A549 (cell line): ENCODE results near the gene BTN2A1.

Experiments
- CEBPB ChIP-seq, 2 experiments: fragments of >200 bp in 1 of 2; sonication (Bioruptor Twin) in 1 of 2; formaldehyde crosslinking in 1 of 2; IDR thresholded peaks; 2 replicates each; pipeline ENCODE4 v1.6.1; 2012 to 2016
- CTCF ChIP-seq: fragments of >200 bp; sonication (Bioruptor Twin); formaldehyde crosslinking; IDR thresholded peaks from 3 replicates; pipeline ENCODE4 v1.5.1; 2016
- E2F6 ChIP-seq: IDR thresholded peaks from 2 replicates; pipeline ENCODE4 v1.6.1; 2012; ENCODE audit warnings: low read depth, borderline replicate concordance
- EP300 ChIP-seq, 2 experiments: fragments of >200 bp; sonication (Bioruptor Twin); formaldehyde crosslinking; IDR thresholded peaks; 2 replicates in 1 of 2; 3 replicates in 1 of 2; pipeline ENCODE4 v1.6.1; 2016 to 2017
- JUNB ChIP-seq: fragments of >200 bp; sonication (Bioruptor Twin); formaldehyde crosslinking; IDR thresholded peaks from 2 replicates; pipeline ENCODE4 v1.6.1; 2016
- MAFK ChIP-seq: fragments of 450-650 bp; IDR thresholded peaks from 2 replicates; pipeline ENCODE4 v1.6.1; 2014; ENCODE audit not compliant: partially characterized antibody
- NR3C1 ChIP-seq: fragments of >200 bp; sonication (Bioruptor Twin); formaldehyde crosslinking; IDR thresholded peaks from 3 replicates; pipeline ENCODE4 v1.6.1; 2017
- PBX3 ChIP-seq: IDR thresholded peaks from 2 replicates; pipeline ENCODE4 v1.6.1; 2012
- SMC3 ChIP-seq: fragments of >200 bp; sonication (Bioruptor Twin); formaldehyde crosslinking; IDR thresholded peaks from 3 replicates; pipeline ENCODE4 v1.6.1; 2018; ENCODE audit warnings: inconsistent platforms

DNA sequence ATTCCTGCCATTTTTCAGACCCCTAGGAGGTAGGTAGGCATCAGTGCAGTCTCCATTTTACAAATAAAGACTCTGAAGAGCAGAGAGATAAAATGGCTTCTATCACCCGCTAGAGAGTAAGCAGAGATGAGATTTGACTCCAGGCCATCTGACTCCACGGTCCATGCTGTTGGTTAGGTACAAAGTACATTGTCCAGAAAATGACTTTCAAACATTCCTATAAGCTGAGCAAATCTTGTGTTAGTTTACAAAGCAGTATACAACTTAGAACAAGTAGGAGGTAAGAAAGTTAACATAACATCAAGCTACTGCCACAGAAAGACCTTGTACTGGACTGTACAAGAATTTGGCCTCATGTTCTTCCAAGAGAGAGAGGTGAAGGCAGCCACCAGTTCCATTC is 57.2 kb downstream of the BTN2A1 start:
- TF ChIP-seq CEBPB (IDR thresholded peaks at IDR 0.05) (no peak), CTCF (no peak), MAFK (no peak), E2F6 (no peak), NR3C1 (no peak), EP300 (IDR thresholded peaks at IDR 0.05) (no peak), SMC3 (no peak), JUNB (no peak), PBX3 (no peak)
